ENCODE data around the gene EEIG2.

DNA sequence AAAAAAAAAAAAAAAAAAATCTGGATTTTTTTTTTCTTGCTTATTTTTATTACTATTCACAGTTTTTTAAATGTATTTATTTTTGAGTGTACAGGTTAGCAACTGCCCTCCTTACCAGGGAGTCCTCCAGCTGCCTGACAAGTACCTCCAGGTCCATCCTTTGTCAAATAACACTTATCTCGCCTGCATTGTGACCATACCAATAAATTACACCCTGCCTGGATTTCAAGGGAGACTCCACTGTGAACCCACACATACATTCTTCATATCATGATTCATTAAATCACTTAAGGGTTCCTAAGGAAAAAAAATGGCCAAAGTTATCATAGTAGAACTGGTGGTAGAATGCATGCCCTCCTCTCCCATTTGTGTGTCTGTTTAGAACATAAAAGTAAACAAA is 38.4 kb downstream of the EEIG2 start:
- TF ChIP-seq CTCF (IDR thresholded peaks at IDR 0.05; ENCODE audit: low read length): no peak
- no peak for TF ChIP-seq EZH2phosphoT487 (IDR thresholded peaks at IDR 0.05; ENCODE audit: low read length)
- no peak for TF ChIP-seq EZH2 (optimal IDR thresholded peaks at IDR 0.05; ENCODE audit: low read depth, low read length)

All from MM.1S (cell line).